GM18873 (cell line): ENCODE data around the gene PLA2G3.
"Not testable (repeated sequence)": the region's sequence is repeated elsewhere in the genome, so short reads cannot be mapped to it uniquely, and the experiment has no call there.

Experiments
- ATAC-seq: cut with Tn5 transposase; IDR thresholded peaks from one replicate; pipeline ENCODE4 v1.9.1; 2021; ENCODE audit warnings: mild to moderate bottlenecking, moderate library complexity, moderate number of reproducible peaks; ENCODE audit not compliant: unreplicated experiment, low FRiP score

PLA2G3 gene

DNA sequence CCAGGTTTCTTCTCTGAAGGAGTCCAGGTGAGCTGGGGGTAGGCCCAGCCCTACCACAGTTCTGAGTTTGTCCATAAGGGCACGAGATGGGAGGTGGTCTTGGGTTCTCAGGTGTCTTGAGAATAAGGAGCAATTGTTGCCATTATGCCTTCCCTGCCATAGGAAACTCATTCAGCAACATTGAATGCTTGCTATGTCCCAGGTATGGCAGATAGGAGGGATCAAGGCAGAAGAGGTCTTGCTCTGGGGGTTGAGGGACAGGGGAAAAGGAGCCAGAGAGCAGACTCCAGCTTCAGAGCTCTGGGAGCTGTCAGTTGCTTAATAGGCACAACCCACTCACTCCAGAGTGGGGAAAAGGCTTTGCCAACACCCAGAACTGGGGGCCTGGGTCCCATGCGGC lies 37.2 kb downstream of the PLA2G3 start:
- no peak for ATAC-seq

DNA sequence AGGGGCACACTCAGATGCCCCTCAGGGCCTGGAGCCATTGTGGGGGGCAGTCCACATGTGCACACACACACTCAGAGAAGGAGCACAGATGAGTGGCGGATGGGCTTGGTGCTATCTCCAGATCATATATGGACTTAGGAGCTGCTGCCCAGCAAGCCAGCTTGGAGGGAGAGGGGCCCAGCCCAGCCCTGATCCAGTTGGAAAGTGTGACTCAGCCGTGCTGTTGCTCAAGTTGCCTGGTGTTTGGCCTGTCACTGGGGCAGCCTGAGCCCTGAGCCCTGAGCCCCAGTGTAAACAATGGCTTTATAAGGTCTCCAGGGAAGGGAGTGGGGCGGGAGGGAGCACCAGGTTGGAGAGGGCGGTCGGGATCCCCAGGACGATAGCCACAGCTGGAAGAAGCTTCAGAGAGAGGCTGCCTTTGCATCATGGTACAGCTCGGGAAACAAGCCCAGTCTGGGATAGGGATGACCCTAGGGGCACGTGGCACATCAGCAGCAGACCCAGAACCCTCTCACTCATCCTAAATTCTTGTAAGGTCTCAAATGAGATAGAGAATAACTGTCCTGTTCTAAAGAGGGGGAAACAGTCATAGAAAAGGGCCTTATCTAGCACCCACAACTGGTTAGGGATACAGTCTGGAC lies 37.7 kb downstream of the PLA2G3 start:
- ATAC-seq, result no peak

DNA sequence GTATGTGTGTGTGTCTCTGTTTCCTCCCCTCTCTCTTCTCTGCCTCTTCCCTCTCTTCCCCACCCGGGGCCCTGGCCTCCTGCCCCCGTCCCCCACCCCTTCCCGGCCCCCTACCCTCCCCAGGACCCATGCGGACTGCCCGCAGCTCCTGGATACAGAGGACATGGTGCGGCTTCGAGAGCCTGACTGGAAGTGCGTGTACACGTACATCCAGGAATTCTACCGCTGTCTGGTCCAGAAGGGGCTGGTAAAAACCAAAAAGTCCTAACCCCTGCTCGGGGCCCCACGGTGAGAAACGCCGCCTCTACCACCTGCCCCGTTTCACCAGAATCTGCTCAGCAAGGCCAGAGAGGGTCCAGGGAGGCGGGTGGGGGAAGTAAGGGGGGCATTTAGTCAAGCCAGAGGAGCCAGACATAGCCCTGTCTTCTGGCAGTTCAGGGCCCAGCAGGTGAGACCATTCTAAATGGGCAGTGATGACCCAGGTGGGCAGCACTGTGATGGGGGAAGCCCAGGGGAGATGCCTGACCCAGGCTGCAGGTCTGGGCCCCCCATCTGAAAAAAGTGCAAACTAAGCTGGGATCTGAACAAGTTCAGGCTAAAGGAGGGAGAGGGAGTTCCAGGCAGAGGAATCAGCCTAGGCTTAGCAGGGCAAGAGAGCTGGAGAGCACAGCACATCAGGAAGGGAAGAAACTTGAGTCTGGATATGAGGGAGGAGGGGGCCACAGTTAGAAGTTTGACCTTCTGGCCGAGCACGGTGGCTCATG lies 39.4 kb downstream of the PLA2G3 start:
- ATAC-seq, result no peak

DNA sequence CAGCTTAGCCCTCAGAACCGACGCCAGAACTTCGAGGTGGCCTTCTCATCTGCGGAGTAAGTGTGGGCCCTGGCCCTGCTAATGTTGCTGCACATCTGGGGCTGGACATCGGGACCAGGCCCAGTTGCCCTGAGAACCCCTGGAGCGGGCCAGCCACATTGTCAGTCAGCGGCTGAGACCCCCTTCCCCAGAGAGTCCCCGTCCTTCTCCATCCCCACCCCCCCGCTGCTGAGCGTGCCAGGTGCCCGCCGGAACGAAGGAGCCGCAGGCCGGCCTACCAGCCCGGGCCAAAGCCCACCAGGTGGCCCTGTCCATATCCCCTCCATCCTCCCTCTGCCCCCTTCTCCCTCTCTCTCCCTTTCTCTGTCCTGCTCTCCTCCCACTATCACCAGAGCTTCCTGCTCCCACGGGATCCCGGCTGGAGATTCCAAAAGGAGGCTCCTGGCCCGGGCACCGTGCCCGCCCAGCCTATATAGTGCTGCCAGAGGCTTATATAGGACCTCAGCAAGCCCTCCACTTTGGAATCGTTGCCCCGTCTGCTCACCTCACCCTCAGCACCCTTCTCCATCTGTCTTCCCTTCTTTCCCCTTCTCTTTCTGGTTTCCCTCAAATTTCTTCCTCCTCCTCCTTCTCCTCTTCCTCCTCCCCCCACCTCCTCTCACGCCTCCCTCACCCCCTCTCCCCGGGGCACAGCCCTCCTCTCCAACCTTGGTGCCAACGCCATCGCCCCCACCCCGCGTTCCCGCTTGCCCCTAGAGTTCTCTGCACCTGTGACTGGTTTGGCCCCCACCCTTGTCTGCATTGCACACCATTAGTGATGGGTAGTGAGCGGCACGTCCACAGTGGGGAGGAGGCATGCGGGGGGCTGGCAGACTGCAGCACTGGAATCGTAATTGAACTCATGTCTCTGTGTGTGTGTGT lies 40.2 kb downstream of the PLA2G3 start:
- ATAC-seq, result no peak

DNA sequence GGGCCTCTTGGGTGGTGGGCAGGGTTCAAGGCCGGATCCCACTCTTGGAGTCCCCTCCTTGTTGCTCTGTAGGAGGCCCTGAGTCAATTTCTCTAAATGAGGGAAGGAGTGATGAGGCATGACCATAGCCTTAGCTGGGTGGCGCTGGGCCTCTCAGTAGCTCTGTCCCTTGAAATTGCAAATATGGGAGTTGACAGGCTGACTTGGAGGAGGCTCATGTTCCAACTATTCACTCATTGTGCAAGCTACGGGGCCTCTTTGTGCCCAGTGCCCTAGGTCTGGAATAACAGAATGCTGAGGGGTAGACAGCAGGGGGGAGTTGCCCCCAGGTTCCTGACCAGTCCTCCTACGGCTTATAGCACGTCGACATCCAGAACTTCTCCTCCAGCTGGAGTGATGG lies 40.9 kb downstream of the PLA2G3 start:
- ATAC-seq, result no peak

DNA sequence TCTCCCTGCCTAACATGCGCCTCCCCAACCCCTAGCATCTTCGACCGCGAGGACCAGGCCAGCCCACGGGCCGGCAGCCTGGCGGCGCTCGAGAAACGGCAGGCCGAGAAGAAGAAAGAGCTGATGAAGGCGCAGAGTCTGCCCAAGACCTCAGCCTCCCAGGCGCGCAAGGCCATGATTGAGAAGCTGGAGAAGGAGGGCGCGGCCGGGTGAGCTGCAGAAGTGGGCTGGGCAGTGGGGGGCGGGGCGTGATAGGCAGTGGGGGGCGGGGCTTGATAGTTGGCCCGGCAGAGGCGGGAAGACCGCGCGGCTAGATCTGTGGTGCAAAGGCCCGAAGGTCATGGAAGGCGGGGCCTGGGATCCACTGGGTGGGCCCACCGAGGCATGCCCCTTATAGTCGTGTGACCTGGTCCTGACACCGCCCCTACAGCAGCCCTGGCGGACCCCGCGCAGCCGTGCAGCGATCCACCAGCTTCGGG lies 41.6 kb downstream of the PLA2G3 start:
- no peak for ATAC-seq

DNA sequence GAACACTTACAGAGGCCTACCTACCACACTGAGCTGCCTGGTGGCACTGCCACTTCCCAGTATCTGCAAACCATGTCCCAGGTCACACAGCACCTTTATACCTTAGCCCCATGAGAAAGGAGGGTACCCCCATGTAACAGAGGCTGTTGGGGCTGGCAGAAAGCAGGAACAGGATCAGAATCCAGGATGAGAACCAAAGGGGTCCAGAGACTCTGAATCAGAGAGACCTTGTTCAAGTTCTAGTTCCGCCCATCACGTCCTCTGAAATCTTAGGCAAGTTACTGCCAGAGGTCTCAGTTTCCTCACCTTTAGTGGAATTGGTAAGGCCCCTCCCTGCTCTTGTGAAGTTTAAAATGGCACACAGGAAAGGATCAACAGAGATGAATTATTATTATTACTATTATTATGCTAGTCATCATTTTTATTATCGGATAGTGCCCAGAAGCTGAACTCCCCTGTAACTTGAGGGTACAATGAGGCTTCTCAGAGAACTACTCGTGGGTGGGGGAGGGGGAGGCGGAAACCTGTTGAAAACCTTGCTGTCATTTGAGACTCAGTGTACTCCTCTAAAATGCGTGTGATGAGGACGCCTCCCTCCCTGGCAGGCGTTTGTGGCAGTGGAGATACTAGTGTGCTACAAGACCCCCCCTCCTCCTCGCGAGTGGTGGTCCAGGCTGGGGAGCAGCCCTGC lies 42.2 kb downstream of the PLA2G3 start:
- no peak for ATAC-seq

DNA sequence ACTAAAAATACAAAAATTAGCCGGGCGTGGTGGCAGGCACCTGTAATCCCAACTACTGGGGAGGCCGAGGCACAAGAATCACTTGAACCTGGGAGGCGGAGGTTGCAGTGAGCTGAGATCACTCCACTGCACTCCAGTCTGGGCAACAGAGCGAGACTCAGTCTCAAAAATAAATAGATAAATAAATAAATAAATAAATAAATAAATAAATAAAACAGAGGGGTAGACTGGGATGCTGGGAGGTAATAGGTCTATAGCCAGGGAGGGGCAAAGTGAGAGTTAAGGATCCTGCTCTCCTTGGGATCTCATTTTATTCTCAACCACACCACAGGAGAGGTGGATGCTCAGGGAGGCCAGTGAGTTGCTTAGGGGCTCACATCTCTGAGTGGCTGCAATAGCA lies 42.8 kb downstream of the PLA2G3 start:
- not testable (repeated sequence) for ATAC-seq

DNA sequence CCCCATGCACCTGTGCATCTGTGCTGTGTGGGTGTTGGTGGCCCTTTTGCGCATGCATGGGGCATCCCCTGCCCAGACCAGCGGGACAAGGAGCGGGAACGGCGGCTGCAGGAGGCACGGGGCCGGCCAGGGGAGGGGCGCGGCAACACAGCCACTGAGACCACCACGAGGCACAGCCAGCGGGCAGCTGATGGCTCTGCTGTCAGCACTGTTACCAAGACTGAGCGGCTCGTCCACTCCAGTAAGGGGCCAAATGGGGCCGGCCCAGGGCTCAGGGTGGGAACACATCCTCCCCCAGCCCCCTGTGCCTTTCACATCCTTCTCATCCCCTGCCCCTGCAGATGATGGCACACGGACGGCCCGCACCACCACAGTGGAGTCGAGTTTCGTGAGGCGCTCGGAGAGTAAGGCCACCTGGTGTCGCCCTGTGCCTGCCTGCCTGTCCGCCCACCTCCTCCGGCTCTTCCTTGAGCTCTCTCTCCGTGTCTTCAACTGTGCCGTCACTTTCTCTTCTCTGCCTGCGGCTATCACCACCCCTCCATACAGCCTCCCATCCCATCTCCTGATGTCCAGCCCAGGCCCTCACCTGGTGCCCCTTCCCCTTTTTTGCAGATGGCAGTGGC lies 43.5 kb downstream of the PLA2G3 start:
- no peak for ATAC-seq

DNA sequence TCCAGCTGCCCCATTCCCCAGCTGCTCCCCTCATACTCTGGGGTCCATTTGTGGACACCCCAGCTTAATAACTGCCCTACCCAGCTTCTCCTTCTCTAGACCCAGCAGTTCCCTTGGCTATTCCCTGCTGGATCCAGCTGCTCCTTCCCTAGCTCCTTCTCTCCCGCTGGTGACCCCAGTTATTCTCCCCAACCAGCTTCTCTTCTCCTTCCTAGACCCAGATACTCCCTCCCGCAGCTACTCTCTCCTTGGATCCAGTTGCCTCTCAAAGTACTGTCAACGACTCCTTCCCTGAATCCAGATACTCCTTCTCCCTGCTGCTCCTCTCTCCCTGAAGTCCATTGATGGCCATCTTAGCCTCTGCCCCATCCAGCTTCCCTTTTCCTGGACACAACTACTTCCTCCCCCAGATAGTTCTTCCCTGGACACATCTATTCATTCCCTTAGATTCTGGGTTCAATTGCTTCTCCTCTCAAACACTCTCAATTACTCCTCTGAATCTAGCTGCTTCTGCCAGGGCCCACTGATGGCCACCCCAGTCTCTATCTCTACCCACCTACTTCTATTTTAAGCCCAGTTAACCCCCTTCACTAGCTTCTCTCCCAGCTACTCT lies 44.6 kb downstream of the PLA2G3 start:
- no peak for ATAC-seq

DNA sequence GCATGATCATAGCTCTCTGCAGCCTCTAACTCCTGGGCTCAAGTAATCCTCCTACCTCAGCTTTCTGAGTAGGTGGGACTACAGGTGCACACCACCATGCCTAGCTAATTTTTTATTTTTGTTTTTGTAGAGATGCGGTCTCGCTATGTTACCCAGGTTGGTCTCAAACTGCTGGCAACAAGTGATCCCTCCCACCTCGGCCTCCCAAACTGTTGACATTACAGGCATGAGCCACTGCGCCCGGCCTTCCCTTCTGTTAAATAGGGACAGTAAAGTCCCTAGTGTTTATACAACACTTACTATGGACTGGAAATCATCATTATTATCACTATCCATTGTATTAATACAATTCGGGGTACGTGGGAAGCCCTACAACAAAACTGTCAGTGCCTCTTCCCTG lies 45.6 kb downstream of the PLA2G3 start:
- ATAC-seq, result no peak

DNA sequence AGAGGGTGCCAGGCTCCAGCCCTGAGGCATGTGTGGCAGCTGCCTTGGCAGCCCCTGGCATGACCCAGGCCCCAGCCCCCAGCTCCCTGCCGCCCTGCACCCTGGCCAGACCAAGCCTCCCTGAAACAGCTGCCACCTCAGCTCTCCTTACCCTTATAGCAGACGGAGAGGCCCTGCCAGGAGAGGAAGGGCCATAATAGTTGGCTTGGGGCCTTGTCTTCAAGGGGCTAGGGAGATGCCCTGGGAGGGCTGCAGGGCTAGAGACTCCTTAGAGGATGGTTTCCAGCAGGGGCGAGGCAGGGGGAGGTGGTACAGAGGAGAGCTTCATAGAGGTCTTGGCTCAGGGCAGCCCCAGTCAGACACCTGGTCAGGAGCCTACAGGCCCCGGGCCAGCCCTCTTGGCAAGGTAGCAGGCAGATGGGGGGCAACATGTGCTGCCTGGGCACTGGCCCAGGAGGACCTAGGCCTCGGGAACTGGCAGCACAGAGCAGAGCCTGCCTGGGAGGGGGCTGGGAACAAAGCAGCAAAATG lies 46.2 kb downstream of the PLA2G3 start:
- ATAC-seq, result no peak

DNA sequence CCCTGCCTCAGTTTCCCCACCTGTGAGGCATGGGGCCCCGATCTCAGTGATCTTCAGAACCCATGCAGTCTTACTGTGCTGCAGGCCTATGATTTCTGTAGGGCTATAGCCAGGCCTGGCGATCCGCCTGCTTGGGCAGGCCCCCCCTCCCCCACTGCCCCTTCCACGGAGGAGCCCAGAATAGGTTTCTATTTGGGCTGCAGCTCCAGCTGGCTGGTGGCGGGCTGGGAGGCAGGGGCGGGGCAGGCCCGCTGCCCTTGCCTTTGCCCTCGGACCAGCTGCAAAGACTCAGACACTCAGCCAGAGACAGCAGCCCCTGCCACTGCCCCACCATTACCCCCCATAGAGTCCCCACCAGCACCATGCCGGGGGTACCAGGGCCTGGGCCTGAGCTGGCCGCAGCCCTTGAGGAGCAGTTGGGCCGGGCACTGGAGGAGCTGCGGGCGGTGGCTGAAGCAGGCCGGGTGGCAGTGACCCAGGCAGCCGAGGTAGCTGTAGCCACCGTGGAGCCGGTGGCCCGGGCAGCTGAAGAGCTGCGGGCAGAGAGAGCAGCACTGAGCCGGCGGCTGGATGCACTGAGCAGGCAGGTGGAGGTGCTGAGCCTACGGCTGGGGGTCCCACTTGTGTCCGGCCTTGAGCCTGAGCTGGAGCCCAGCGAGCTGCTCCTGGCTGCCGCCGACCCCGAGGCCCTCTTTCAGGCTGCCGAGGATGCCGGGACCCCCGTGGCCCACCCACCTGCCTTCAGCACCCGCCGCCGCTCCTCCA lies 47.0 kb downstream of the PLA2G3 start:
- no peak for ATAC-seq

DNA sequence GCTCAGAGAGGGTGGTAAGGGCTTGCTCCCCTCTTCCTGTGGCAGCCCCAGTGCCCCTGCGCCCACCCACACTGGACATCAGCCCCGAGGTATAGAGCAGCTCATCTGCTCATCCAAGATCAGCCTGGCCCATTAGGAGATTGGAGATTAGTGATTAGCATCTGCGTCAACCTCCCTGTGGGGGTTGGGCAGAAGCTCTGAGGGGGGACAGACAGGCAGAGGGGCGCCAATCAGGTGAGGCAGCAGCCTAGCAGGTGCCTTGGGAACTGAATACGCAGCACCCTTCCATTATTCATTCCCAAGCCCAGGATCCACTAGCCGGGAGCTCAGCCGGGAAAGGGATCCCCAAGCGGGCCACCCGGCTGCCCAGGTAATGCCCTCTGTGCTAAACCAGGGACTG lies 48.1 kb downstream of the PLA2G3 start:
- no peak for ATAC-seq

DNA sequence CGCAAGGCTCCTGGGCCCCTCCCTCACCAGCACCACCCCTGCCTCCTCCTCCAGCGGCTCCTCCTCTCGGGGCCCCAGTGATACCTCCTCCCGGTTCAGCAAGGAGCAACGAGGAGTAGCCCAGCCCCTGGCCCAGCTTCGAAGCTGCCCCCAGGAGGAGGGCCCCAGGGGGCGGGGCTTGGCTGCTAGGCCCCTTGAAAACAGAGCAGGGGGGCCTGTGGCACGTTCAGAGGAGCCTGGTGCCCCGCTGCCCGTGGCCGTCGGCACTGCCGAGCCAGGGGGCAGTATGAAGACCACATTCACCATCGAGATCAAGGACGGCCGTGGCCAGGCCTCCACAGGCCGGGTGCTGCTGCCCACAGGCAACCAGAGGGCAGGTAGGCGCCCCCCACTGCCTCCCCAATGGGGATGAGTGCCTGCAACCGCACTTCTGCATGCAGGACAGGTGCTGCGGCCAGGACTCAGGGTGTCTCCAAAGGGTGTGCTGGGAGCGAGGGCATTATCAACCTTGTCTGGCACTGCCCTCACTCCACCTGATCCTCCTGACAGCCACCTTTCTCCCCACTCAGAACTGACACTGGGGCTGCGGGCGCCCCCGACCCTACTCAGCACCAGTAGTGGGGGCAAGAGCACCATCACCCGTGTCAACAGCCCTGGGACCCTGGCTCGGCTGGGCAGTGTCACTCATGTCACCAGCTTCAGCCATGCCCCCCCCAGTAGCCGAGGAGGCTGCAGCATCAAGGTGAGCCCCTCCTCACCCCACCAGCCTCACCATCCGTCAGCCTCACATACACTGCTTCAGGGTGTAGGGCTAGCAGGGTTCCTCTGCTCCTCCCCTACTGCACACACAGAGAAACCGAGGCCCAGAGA lies 49.0 kb downstream of the PLA2G3 start:
- ATAC-seq, result no peak

DNA sequence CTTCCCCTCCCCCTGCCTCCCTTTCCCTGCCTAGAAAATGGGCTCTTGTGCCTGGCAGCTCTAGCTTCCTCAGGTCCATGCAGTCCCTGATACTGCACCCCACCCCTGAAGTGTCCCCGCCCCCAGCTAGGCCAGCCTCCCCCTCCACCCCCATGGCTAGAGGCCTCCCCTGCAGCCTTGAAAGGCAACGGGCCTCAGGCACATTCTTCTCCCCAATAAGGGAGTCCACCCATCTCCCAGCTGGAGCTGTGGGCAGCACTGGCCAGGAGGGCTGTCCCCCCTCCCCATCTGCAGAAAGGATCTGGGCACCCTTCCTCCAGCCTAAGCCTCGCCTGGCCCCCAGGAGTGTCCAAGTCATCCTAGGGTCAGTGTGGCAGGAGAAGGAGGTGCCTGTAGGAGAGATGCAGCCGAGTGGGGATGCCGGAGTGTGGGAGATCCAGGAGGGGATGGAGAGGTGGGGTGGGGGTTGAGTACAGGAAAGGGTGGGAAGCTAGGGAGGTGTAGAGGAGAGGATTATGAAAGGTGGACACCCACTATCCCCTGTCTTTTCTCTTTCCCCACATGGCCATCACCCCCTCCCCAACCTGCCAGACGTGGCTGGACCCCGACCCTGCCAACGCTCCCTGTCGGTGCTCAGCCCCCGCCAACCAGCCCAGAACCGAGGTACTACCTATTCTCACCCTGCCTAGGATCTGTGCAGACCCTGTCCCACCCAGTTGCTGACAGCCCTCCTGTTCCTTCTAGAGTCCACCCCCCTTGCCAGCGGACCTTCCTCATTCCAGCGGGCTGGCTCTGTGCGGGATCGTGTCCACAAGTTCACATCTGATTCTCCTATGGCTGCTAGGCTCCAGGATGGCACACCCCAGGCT lies 49.9 kb downstream of the PLA2G3 start:
- no peak for ATAC-seq
